ENCODE data around the gene NOX1.

The NOX1 gene

GRCh38 chrX:100874325-100874724, at the start of gene NOX1:
Gene NOX1 (minus strand): TSS chrX:100874359. CDS start chrX:100874139, 220 bp downstream.
- no peak for DNase-seq (ENCODE audit: low spot score)

GRCh38 chrX:100915562-100915961, 41.4 kb upstream of the NOX1 start:
- no peak for DNase-seq (ENCODE audit: low spot score)

GRCh38 chrX:100913111-100913510, 39.0 kb upstream of the NOX1 start:
- DNase-seq (ENCODE audit: low spot score), result no peak

GRCh38 chrX:100911731-100912130, 37.6 kb upstream of the NOX1 start:
- no peak for DNase-seq (ENCODE audit: low spot score)

DNA sequence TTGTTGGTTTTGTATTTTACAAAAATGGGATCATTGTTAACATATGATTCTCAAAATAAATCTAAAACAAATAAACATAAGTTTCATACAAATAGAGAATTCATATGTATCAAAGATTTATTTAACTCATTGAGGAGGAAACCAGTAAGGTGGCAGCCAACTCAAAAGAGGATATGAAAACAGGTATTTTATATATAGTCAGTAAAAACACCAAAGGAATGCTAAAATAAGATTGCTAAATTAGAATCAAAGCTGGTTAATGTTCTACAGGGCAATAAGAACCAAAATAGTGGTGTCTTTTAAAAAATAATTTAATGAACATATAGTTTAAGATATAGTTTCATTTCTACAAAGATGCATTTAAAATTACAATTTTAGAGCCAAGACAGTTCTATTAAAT, 31.5 kb upstream of the NOX1 start:
- no peak for DNase-seq (ENCODE audit: low spot score)

DNA sequence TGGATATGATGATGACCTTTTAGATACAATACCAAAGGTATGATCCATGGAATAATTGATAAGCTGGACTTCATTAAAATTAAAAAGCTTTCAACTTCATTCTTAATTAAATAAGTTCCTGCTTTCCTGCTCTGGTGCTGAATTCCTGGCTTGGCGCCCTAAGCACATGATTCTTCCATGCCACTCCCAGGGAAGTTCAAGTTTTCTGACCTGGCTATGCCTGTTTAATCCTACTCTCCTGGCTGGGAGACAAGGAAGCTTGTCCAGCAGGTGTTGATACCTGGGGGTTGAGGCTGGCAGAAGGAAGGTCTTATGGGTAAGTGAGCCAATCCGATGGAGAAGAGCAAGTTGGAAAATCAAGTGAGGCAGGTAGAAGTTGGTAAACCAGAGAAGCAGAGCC, 30.3 kb upstream of the NOX1 start:
- no peak for DNase-seq (ENCODE audit: low spot score)

GRCh38 chrX:100895365-100896075, 21.4 kb upstream of the NOX1 start:
- DNase-seq (ENCODE audit: low spot score), result no peak

DNA sequence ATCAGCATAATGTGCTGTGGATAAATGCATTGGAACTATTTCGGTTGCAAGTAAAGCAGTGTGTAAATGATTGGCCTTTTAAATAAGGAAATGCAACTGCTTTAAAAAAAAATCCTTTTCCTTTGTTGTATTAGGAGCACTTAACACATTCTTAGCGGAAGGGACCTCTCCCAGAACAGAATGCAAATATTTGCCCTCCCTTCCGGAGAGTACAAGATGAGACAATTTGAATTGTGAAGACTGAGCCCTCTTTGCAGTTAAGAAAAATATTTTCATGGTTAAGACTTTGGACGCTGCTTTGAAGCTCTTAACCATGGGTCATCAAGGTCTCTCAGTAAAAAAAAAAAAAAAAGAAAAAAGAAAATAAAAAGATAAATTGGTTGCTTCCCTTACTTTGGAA, 9.5 kb upstream of the NOX1 start:
- no peak for DNase-seq (ENCODE audit: low spot score)

- no peak for DNase-seq (ENCODE audit: low spot score)
Observed at GRCh38 chrX:100880368-100880767, 6.2 kb upstream of the NOX1 start.

DNA sequence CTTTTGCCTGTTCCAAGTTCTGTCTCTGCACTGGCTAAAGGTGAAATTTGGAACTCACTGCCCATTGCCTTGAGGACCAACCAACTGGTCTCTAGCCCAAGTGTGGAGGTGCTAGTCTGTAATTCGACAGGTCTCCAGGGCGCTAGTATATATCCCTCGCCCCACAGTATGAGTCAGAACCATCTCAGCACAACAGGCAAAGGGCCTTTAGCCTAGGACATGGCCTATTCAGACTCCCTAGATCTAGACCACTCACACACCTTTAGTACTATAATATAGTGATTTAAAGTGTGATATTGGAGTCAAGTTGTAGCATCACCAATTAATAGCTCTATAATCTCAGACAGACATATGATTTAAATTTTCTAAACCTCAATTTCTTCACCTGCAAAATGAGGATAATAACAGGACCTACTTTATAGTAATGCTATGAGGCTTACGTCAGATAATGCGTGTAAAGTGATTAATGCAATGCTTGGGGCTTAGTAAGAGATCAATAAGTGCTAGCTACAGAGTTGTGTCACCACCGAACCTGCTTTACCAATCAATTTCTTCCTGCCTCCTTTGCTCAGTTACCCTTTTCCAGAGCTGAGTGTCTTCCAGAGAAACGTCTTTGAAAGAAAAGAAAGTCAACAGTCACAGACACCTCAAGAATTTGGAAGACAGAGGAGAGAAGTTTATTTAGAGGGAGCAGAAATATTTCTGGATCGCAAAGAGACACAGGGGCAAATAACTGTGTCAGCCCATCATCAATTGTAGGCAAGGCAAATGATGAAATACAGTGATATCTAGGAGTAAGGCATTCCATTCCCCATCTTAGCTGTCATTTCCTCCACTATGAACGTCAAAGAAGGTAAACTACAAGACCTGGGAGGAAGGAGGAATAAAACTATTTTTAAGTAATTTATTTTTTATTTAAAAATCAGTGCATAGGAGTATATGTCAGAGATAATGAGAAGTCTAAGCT, 2.3 kb downstream of the NOX1 start:
- no peak for DNase-seq (ENCODE audit: low spot score)

DNA sequence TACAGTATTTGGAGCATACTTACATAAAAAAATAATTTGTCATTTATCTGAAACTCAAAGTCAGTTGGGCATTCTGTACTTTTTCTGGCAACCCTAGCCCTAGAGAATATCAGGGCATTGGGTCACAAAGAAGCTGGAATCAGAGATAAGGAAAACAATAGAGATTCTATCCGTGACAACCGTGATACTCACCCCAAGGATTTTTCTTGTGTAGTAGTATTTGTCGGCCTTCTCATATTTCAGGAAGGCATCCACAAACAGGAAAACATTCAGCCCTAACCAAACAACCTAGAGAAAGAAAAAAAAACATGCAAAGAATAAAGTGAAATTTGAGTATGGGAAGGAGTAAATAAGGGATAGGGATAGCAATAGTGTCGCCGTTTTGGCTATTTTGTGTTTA, 3.6 kb downstream of the NOX1 start:
- no peak for DNase-seq (ENCODE audit: low spot score)

DNA sequence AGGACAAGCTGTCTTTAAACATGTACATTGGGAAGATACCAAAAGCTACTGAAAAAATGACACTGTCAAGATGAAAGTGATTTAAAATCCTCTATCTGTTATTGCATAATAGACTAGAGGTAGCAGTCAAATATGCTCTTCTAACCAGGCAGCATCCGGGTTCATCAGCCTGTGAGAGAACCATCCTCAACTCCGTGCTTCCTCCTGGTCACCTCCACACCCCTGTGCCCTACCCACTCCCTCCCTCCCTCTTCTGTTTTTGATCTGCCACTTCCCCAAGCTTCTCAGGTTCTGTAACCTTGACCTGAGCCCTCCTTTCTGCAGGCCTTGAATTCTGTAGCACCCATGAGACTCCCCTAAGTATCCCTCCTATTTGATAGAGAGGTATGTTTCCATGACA, 5.9 kb downstream of the NOX1 start:
- DNase-seq (ENCODE audit: low spot score), result no peak

DNA sequence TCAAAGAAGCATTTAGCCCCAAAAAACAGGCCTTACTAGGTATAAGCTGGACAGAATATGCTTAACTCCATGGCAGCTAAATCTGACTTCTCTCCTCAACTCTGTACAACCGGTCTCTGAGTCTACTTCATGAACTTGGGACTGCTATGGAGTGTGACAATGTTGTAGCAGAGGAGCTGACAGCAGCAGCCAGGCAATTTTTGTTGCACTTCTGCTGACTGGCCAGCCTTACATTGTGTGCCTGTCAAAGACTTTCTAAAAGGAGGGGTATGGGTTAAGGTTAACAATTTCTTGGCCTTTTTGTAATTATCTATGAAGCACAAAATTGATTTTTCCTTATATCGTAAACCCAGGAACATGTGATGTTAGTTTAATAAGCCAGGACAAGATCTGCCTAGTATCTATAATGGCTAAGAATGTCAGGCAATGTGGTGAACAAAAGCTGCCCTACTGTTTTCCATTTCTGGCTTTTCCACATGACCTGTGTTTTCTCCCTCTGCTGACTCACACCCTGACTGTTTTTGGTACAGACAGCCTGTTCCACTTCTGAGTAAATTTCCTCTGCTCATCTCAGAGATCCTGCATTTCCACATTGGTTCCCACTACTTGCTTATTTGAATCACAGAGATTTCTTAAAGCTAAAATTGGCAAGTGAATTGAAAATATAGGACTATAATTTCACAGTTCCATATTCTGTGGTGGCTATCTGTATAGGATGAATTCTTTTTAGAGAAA, 9.3 kb downstream of the NOX1 start:
- DNase-seq (ENCODE audit: low spot score), result no peak

GRCh38 chrX:100863326-100863864, 10.8 kb downstream of the NOX1 start:
- no peak for DNase-seq (ENCODE audit: low spot score)

- DNase-seq (ENCODE audit: low spot score), result no peak
Observed at GRCh38 chrX:100852810-100853209, 21.3 kb downstream of the NOX1 start.

DNA sequence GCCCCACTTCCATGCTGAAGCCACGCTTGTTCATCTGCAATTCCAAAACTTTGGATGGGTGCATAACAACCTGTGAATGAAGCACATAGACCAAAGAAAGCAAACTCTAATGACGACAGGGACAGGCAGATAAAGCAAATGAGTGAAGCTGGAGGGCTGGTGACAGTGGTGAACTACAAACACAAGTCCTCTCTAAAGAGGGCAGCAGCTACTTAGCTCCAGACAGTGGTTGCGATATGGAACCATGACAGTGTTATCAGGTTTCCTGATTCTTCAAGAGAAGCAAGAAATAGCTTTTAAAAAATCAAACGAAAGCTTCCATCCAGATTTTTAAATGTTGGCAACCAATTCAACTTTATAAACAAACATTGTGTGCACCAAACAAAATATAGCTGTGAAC, 23.8 kb downstream of the NOX1 start:
- no peak for DNase-seq (ENCODE audit: low spot score)

GRCh38 chrX:100831219-100831946, 42.8 kb downstream of the NOX1 start:
- no peak for DNase-seq (ENCODE audit: low spot score)

DNA sequence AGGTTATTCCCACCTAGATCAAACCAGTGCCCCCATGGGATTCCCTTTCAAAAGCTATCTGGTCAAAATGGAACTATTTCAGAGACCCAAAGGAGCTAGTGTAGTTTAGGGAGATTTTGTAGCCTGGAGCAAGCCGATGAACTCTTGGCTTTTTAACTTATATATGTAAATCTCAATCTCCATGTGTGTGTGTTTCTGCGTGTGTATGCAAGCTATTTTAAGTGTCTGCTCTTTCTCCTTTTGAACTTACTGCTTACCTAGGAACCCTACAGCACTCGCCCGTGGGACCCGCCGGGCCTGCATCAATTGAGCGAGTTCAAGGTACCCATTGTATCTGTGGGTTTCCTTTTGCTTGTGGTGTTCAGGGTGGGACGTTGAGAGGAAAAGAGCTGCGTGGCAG, 43.6 kb downstream of the NOX1 start:
- DNase-seq (ENCODE audit: low spot score), result no peak

DNA sequence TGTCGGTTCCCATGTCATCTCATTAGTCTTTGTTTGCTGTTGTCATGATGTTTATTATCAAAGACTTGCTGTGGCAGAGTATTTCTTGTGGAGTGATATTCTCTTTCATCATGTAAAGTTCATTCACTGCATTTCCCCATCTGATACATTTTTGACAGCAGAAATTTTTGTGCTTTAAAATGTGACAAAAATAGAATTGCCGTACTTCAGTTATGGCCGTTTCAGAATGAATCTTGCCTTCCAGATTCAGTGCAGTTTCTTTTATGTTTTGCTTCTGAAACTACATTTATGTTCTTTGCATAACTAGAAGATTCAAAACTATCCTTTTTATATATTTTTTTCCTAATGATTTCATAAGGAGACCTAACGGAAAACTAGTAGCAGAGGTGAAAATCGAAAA, 44.0 kb downstream of the NOX1 start:
- DNase-seq (ENCODE audit: low spot score), result no peak

DNA sequence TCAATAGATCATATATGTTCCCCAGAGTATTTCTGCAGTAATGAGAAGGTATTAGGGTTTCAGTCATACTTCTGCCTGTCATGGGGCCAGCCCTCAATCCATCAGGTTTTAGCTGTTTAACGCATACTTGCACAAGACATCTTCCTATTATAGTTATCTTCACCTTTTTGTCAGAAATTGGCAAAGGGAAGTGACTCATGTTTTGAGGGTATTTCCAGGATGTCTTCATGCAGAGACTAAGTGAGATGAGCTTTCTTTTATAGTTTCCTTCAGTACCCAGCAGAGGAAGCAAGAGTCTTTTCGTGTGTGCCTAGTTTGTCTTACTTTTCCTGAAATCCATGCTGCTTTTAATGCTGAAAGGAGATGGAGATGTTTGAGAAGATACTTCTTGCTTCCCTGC, 44.4 kb downstream of the NOX1 start:
- DNase-seq (ENCODE audit: low spot score), result peak; percentile 51

DNA sequence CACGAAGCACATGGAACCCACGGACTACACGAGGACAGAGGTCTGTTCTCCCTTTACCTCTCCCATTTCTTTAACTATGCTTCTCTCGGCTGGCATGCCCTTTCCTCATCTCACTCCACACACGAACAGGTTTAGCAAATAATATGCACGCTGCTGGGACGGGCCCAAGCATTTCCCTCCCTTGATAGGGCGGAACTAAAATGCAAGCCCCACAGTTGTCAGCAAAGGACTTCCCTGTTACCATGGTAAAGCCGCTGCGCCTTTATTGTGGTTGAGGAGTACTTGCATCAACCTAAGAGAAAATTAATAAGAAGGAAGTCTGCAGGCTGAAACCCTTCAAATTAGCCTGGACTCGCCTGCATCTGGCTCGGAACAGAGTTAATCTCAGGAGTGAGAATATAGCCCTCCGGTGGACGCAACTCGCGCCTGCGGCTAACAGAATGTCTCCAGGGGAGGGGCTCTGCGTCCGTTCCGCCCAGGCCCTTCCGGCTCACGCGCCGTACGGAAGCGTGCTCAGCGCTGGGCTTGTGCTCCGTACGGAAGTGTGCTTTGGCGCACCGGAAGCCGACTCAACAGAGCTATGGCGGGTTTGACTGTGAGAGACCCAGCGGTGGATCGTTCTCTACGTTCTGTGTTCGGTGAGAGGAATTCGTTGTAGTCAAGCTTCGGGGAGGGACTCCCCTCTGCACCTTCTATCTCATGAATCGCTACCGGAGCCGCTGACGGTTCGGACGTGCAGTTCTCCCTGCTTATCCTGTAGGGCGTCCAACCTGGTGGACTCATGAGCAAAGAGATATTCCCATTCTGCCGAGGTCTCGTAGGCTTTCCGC, 54.1 kb downstream of the NOX1 start, which contains the start of gene CSTF2:
Gene CSTF2, plus strand, starts transcription at position 555 of the 830 bp plus-strand sequence. Its CDS starts 26 bp downstream, at position 581.
- DNase-seq (ENCODE audit: low spot score), result peak; percentile 74
